ENCODE data around the gene FGF22. TPM values are rescaled to one million over a fixed set of nuclear protein-coding genes. Genes with fewer than 3 reads are reported as not detected.

Gene FGF22
- total and polyA plus RNA-seq, 2 of the 8 experiments (the other 6 are each of a cell fraction or from before 2014, with no cell fraction given), result 0.44 to 1.7 TPM

DNA sequence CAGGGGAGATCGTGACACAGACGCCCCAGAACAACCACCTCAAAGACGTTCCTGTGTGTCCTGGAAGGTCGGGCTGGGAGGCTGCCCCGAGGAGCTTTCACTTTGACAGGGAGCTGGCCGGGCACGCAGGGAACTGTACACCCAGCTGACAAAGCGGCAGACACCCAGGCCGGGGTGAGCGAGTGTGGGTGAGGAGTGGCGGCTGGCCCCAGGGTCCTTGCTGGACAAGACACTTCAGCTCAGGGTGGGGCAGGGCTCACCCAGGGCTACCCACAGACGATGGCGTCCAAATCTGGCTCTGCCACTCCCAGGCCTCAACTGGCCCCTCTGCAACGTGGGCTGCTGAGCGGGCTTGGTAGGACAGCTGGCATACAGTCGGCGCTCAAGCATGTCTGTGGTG, 2.0 kb downstream of the FGF22 start:
- H4K8ac ChIP-seq (ENCODE audit: extremely low read depth, insufficient read depth, low read length), result no peak overlapping the region
- no peak overlapping the region for H3K27ac ChIP-seq (ENCODE audit: low read depth, low read length)
- no peak for FAIRE-seq
- no peak overlapping the region for H3K4me2 ChIP-seq (ENCODE audit: insufficient read depth in 1 of 2, low read depth in 2 of 2, low read length in 2 of 2)
- H3K9me3 ChIP-seq (ENCODE audit: insufficient read depth in 2 of 2, low read depth in 1 of 2, low read length in 1 of 2), result no peaks in the 10 kb centered on the region
- TF ChIP-seq POLR2AphosphoS5 (IDR thresholded peaks at IDR 0.05; ENCODE audit: low read depth, low read length) (no peak), CHD1 (IDR thresholded peaks at IDR 0.05; ENCODE audit: low read depth, low read length) (no peak), SP4 (IDR thresholded peaks at IDR 0.05; ENCODE audit: low read length) (no peak), ZNF274 (IDR thresholded peaks at IDR 0.05; ENCODE audit: borderline replicate concordance, extremely low read depth, low read length) (no peak), YY1 (IDR thresholded peaks at IDR 0.05; ENCODE audit: low read depth, low read length) (no peak), EP300 (IDR thresholded peaks at IDR 0.05; ENCODE audit: borderline replicate concordance in 1 of 2, low read depth in 2 of 2, low read length in 2 of 2) (no peak), SIX5 (IDR thresholded peaks at IDR 0.05; ENCODE audit: low read depth, low read length) (no peak), EZH2 (IDR thresholded peaks at IDR 0.05; ENCODE audit: low read depth, low read length, severe bottlenecking) (no peak), GABPA (IDR thresholded peaks at IDR 0.05; ENCODE audit: borderline replicate concordance, insufficient read depth, low read length) (no peak), CEBPB (IDR thresholded peaks at IDR 0.05; ENCODE audit: low read depth, low read length) (no peak), BRCA1 (IDR thresholded peaks at IDR 0.05; ENCODE audit: low read depth, low read length) (no peak)
- TF ChIP-seq, protein P1, sequence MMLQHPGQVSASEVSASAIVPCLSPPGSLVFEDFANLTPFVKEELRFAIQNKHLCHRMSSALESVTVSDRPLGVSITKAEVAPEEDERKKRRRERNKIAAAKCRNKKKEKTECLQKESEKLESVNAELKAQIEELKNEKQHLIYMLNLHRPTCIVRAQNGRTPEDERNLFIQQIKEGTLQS (IDR thresholded peaks at IDR 0.05; ENCODE audit: insufficient read depth, low read depth, low read length), result no peak
- H3K56ac ChIP-seq (replicated peaks; ENCODE audit: insufficient read length, low read depth, low read length), result no peak overlapping the region
- H2BK20ac ChIP-seq (ENCODE audit: low read length), result no peak overlapping the region
- no peak overlapping the region for H2AK5ac ChIP-seq (ENCODE audit: low read depth, low read length)
- no peak overlapping the region for H4K5ac ChIP-seq (ENCODE audit: insufficient read length, low read depth, low read length)
- no peak overlapping the region for H3K18ac ChIP-seq (ENCODE audit: extremely low read depth, low read length)
- H3K4me1 ChIP-seq (replicated peaks in 1 of 4; ENCODE audit: control insufficient read depth in 3 of 4, insufficient read depth in 4 of 4, low read length in 3 of 4), result peaks cover 0 to 4% (median under 1%) of the 10 kb centered on the region in 4 experiments; a peak in 2 of 7 replicates
- ChIA-PET POLR2A (ENCODE audit: partially characterized antibody) (interaction anchor here (0.7 to 1.4 kb wide), 3 partner anchors 9 to 67 kb away, joined by 3 to 4 read pairs (median 3); no protein-coding TSS in a partner anchor), CTCF (ENCODE audit: partially characterized antibody) (interaction anchor here (0.6 to 1.5 kb wide), 4 partner anchors 13 to 146 kb away, joined by 3 to 6 read pairs (median 4); no protein-coding TSS in a partner anchor)
- no peak for DNase-seq (ENCODE audit: low read depth in 1 of 2, low spot score in 2 of 2)
- H3K9ac ChIP-seq (replicated peaks in 1 of 4; ENCODE audit: extremely low read depth in 1 of 4, low read depth in 3 of 4, low read length in 3 of 4), result no peak overlapping the region
- H2AFZ ChIP-seq (ENCODE audit: low read length), result no peak overlapping the region
- H3K36me3 ChIP-seq (ENCODE audit: control insufficient read depth in 2 of 4, insufficient read depth in 4 of 4, low read length in 3 of 4), result peaks cover 0 to 16% (median 1%) of the 10 kb centered on the region in 4 experiments; a peak in 1 of 8 replicates
- no peak overlapping the region for H3K4me3 ChIP-seq (ENCODE audit: extremely low read depth in 1 of 4, insufficient read depth in 2 of 4, low read depth in 3 of 4, low read length in 4 of 4)
- H2BK5ac ChIP-seq (ENCODE audit: low read depth, low read length), result no peak overlapping the region
- H2BK12ac ChIP-seq (ENCODE audit: low read depth, low read length), result no peak overlapping the region
- H2BK15ac ChIP-seq (ENCODE audit: low read length), result no peak overlapping the region
- H3K23ac ChIP-seq (ENCODE audit: insufficient read length), result no peak overlapping the region
- no peak overlapping the region for H4K91ac ChIP-seq (replicated peaks; ENCODE audit: insufficient read length, low read length)
- peaks cover 0 to 23% (median 11%) of the 10 kb centered on the region in 4 experiments; a peak in 5 of 7 replicates for H3K27me3 ChIP-seq (replicated peaks in 1 of 4; ENCODE audit: control insufficient read depth in 3 of 4, extremely low read depth in 1 of 4, insufficient read depth in 3 of 4, low read length in 3 of 4)
- 98% methylated on average over 12 of the region's 17 CpGs; no CpG with 5 or more reads in 1 of the 2 experiments for WGBS, 2 experiments (ENCODE audit: extremely low coverage in 1 of 2, insufficient coverage in 1 of 2, insufficient read length in 1 of 2, insufficient replicate concordance in 2 of 2, low coverage in 1 of 2, low lambda C conversion rate in 2 of 2, missing lambda C conversion rate in 1 of 2)
- no peaks in the 10 kb centered on the region; the same call in 1 of the 2 replicates for H3K79me1 ChIP-seq (ENCODE audit: low read depth, low read length)
- H3K4ac ChIP-seq (replicated peaks; ENCODE audit: insufficient read length, low read depth, low read length), result no peak overlapping the region
- H2BK120ac ChIP-seq (replicated peaks; ENCODE audit: low read depth, low read length), result no peak overlapping the region
- H3K79me2 ChIP-seq (ENCODE audit: control insufficient read depth in 1 of 2, insufficient read depth in 2 of 2, low read length in 2 of 2), result no peaks in the 10 kb centered on the region
- peaks cover 5% of the 10 kb centered on the region; the same call in 1 of the 2 replicates for H3K23me2 ChIP-seq (ENCODE audit: low read depth, low read length)
- H3K14ac ChIP-seq (ENCODE audit: insufficient read length), result no peak overlapping the region
- H4K20me1 ChIP-seq (replicated peaks in 1 of 2; ENCODE audit: control insufficient read depth in 1 of 2, insufficient read depth in 2 of 2, low read length in 2 of 2), result peaks cover 4 to 5% of the 10 kb centered on the region in 2 experiments
